ENCODE measurements around the gene KIF5A.

GRCh38 chr12:57631566-57632072 lies 81.8 kb downstream of the KIF5A start:
- TF ChIP-seq CTCF (IDR thresholded peaks at IDR 0.05) (no peak), POLR2A (IDR thresholded peaks at IDR 0.05) (no peak)

Data from right lobe of liver (tissue), 4 donors.